AML-193 (cell line): ENCODE measurements around the gene CRAMP1.
"Not testable (repeated sequence)": the region's sequence is repeated elsewhere in the genome, so short reads cannot be mapped to it uniquely, and the experiment has no call there.

Source experiments
- DNase-seq, 2 experiments: peaks; one replicate each; lab custom pipeline; 2025; lab: John Stamatoyannopoulos, UW

Gene CRAMP1

GRCh38 chr16:1710811-1711507 lies 98.8 kb downstream of the CRAMP1 start:
- DNase-seq: no peak

- no peak for DNase-seq
Observed at GRCh38 chr16:1712791-1713261, 100.7 kb downstream of the CRAMP1 start.

- no peak for DNase-seq
Observed at GRCh38 chr16:1713331-1713730, 101.2 kb downstream of the CRAMP1 start.

GRCh38 chr16:1713933-1714332 lies 101.8 kb downstream of the CRAMP1 start:
- no peak for DNase-seq

- no peak for DNase-seq
Observed at GRCh38 chr16:1715220-1715619, 103.1 kb downstream of the CRAMP1 start.

- not testable (repeated sequence) for DNase-seq
Observed at GRCh38 chr16:1718236-1718635, 106.1 kb downstream of the CRAMP1 start.

GRCh38 chr16:1719559-1720229 lies 107.5 kb downstream of the CRAMP1 start:
- DNase-seq: not testable (repeated sequence)

- no peak for DNase-seq
Observed at GRCh38 chr16:1721372-1721771, 109.2 kb downstream of the CRAMP1 start.

GRCh38 chr16:1723450-1724147 lies 111.4 kb downstream of the CRAMP1 start:
- DNase-seq: peak; percentile 18

- DNase-seq: no peak
Observed at GRCh38 chr16:1724491-1724890, 112.3 kb downstream of the CRAMP1 start.

- no peak for DNase-seq
Observed at GRCh38 chr16:1726661-1727502, 114.7 kb downstream of the CRAMP1 start.
